HG03280 (cell line): ENCODE results near the gene TRIO.

Experiments
- ATAC-seq: cut with Tn5 transposase; IDR thresholded peaks from one replicate; pipeline ENCODE4 v1.9.1; 2021; ENCODE audit warnings: mild to moderate bottlenecking, moderate library complexity; ENCODE audit not compliant: unreplicated experiment

The TRIO gene

GRCh38 chr5:14492331-14492964 lies 349.3 kb downstream of the TRIO start:
- no peak for ATAC-seq

DNA sequence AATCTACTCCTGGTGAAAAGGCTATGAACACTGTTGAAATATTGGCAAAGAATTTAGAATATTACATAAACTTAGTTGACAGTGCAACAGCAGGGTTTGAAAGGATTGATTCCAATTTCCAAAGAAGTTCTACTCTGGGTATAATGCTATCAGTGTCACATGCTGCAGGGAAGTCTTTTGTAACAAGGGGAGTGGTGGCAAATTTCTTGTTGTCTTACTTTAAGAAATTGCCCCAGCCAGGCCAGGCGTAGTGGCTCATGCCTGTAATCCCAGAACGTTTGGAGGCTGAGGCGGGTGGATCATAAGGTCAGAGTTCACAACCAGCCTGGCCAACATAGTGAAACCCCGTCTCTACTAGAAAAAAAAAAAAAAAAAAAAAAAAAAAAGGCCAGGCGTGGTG lies 352.2 kb downstream of the TRIO start:
- ATAC-seq: no peak

GRCh38 chr5:14497311-14497710 lies 354.2 kb downstream of the TRIO start:
- ATAC-seq: no peak

GRCh38 chr5:14501353-14502293 lies 358.5 kb downstream of the TRIO start:
- ATAC-seq: no peak

GRCh38 chr5:14502294-14502690 lies 359.1 kb downstream of the TRIO start:
- ATAC-seq: no peak

- ATAC-seq: no peak
Observed at GRCh38 chr5:14503017-14503680, 360.0 kb downstream of the TRIO start.

GRCh38 chr5:14503681-14504331 lies 360.7 kb downstream of the TRIO start:
- no peak for ATAC-seq

DNA sequence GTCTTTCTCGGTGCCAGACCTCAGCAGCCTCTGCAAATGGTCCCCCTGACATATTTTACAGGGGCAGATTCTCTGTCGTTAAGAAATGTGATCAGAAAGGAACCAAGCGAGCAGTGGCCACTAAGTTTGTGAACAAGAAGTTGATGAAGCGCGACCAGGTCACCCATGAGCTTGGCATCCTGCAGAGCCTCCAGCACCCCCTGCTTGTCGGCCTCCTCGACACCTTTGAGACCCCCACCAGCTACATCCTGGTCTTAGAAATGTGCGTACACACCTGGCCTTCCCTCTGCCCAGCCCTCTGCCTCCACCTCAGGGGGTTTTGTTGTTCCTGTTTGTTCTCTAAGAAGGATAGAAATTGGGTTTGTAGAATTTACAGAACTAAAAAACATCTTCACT lies 361.2 kb downstream of the TRIO start:
- ATAC-seq: no peak

- ATAC-seq: no peak
Observed at GRCh38 chr5:14504816-14505215, 361.7 kb downstream of the TRIO start.

- ATAC-seq: no peak
Observed at GRCh38 chr5:14505310-14506139, 362.4 kb downstream of the TRIO start.

DNA sequence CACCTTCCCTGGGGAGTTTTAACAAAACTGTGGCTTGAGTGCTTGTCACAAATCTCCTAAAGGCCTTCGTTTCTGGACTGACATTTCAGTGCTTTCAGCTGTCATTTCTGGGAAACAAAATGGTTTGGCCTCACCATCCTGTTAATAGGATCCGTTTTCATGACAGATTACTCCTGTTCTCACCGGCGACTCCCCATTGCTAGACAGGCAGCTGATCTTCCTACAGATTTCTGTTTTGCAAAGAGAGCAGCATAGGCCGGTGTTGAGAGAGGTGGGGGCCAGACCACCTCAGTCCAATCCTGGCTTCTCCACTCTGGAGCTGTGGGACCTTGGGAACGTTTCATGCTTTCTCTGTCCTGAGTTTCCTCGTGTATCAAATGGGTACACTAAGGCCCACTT lies 363.0 kb downstream of the TRIO start:
- no peak for ATAC-seq

DNA sequence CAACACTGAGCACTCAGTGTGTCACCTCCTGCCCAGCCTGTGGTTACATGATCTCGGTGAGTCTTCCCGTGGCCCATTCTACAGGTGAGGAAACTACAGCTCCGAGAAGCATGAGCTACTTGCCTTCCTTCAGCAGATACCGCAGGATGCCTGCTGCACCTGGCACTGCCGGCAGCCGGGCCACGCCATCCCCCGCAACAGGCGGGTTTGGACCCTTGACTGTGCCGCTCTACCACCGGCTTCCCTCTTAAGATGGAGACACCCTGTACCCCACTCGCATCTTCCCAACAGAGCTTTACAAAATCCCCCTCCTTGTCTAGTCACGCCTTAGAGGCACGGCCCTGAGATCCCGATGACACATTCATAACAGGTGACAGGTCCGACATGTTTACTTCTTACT lies 363.5 kb downstream of the TRIO start:
- ATAC-seq: no peak

DNA sequence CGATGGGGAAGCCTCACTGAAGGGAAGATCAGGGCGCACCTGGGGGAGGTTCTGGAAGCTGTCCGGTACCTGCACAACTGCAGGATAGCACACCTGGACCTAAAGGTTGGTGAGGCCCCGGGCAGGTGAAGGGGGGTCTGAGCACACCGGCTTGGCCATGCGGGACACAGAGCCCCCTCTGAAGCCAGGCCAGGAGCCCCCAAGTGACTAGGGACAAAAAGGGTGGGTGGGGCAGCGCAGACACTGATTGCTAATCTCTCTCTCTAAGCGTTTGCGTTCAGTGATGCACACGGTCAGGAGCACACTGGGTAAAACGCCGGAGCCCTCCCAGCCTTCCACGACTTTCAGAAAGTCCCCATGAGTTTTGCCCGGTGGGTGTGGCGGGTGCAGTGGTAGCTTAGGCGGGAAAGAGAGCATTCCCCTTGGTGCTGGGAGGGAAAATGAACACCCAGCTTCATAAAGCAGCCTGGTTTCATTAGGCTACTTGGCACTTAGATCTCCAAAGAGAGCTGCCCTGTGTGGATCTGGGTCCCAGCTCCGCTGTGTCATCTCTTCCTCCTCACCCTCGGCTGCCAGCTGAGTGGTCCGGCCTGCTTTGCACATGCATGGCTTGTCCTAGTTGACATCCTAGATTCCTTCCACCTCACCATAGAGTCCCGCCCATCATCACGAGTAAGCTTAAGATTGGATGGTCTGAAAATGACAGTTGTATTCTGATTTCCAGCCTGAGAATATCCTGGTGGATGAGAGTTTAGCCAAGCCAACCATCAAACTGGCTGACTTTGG lies 364.2 kb downstream of the TRIO start:
- no peak for ATAC-seq

GRCh38 chr5:14508046-14508445 lies 364.9 kb downstream of the TRIO start:
- ATAC-seq: no peak

DNA sequence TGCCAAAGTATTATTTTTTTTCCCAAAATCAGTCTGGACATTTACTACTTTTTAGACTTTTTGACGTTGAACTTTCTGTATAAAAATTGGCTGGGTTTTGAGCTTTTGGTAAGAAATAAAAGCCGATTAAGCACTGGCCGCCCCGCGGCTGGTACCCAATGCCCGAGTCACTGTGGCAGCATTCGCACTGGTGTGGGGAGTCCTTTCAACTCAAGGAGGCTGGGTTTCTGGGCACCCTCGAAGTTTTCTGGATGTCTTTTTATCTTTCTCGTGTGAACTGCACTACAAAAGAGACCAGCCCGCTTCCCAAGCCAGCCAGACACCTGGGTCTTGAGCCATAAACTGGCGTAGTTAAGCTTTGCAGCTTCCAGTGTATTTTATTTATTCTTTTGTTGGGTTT lies 366.4 kb downstream of the TRIO start:
- ATAC-seq: no peak

GRCh38 chr5:14510156-14510734 lies 367.1 kb downstream of the TRIO start:
- no peak for ATAC-seq

DNA sequence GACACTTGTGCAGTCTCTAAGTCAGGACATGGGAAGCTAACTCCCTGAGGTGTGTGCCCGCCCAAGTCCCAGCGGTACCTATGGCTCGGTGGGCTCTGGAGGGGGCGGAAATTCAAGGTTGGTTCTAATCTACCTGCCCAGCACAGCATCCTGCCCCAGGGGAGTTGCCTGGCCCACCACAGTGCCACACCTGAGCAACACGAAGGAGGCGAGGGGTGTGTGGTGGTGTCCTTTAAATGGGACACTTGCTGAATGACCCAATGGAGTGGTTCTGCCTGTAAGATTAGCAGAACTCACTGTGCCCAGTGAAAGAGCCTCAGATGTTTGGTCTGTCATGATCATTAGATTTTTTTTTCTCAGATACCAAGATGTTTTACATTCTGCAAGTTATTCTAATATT lies 367.7 kb downstream of the TRIO start:
- ATAC-seq: no peak

DNA sequence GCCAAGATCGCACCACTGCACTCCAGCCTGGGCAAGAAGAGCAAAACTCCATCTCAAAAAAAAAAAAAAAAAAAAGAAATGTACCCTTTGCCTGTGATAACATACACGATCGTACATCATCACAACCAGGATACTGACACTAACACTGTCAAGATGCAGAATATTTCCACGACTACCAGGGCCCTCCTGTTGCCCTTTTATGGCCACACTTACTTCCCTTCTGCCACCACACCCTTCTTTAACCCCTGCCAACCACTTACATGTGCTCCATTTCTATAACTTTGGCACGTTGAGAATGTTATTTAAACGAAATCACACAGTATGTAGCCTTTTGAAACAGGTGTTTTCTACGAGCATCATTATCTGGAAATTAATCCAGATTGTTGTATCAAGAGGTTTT lies 369.4 kb downstream of the TRIO start:
- ATAC-seq: no peak

DNA sequence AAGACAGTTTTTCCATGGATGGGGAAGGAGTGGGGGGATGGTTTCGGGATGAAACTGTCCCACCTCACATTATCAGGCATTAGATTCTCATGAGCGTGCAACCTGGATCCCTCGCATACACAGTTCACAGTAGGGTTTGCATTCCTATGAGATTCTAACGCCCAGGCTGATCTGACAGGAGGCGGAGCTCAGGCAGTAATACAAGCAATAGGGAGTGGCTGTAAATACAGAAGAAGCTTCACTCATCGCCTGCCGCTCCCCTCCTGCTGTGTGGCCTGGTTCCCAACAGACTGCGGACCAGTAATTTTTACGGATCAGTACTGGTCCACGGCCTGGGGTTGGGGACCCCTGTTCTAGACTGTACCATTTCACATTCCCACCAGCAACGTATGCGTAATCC lies 370.1 kb downstream of the TRIO start:
- no peak for ATAC-seq
